ENCODE results near the gene TBCD.
A peak's percentile ranks its signal among the peaks of the same experiment; 100 is the strongest.

The TBCD gene

DNA sequence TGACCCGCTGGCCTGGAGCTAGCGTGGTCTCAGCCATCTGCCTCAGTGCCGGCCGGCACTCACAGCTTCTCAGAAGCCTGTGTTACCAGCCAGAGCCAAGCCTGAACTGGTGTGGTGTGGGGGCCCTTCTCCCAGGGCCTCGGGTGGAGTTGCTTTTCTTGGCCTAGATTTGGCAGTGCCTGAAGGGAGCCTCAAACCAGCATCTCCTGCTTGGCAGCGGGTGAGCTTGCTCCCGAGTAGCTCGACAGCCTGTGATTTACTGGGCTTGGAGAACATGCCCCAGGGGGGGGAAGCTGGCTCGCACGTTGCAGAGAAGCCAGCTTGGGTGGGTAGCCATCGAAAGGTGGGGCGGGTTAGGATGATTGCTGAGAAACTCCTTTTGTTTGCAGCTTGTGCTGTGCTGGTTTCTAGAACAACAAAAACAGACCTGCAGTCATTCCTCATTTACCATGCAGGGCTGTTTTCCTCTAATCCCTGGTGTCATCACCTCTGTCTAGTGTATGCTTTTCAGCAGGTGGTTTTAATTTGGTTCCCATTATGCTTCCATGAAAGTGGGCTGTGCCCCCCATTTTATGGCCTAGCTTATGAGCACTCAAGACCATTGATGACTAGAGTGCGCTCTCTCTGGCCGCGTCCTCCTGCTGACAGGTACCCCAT is 42.2 kb downstream of the TBCD start:
- DNase-seq, result peak; percentile 77

DNA sequence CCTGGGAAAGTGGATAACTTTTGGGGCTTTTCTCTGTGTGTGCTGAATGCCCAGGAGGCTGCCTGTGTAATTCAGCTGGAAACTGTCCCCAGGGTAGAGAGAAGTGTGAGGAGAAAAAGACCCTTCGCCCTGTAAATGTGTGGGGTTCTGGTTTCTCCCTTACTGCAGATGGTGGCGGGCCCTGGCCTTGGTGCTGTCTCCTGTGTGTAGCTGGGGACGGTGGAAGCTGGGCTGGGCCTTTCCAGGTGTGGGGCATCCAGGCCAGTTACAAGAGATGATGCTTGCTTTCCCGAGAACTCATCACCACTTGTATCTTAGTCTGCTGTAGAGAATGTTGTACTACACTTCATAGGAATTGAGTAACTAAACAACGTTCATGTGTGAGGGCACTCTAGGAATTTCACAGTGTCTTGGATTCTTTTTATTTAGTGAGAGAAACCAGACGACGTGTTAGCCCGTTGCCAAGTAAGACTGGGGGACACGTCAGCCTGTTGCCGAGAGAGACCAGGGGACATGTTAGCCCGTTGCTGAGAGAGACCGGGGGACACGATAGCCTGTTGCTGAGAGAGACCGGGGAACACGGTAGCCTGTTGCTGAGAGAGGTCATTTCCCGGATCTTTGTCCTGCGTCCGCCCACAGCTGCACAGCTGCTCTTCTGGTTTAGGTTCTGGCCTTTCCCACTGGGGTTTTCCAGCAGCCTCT is 43.1 kb downstream of the TBCD start:
- DNase-seq, result no peak

- DNase-seq, result peak; percentile 80
Observed at GRCh38 chr17:82795615-82796014, 43.8 kb downstream of the TBCD start.

DNA sequence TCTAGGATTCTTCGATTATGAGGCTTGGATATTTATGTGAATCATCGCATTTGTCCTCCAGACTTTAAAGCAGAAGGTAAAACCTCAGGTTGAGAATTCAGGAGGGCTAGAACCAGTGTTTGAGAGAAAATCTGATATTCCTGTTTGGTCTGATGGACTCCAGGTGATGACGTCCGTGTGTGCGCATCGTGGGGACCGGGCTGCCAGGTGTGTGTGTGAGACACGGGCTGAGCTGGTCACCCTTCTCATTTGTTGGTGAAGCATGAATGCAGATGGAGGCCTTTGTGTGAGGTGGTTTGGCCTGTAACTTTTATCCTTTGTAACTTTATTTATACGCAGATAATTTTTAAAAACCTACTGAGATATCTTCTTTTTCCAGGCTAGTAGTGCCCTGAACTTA is 45.2 kb downstream of the TBCD start:
- DNase-seq, result no peak

GRCh38 chr17:82798752-82799151 is 46.9 kb downstream of the TBCD start:
- no peak for DNase-seq

DNA sequence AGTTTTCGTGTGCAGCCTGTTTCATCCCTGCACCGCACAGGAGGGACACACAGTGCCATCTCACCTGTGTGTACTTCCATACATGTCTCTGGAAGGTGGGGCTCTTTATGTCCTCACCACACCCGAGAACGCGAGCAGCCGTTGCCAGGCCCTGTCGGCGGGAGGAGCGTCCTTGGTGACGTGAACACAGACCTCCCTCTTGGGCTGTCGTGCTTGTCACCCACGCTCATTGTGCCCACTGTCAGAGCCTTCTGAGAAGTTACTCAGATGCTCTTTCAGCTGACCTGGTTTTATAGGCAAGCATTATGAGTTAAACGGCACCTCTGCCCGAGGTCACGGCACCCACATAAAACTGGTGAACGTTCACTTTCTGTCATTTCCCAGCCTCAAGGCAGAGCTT is 47.7 kb downstream of the TBCD start:
- DNase-seq, result no peak

GRCh38 chr17:82800885-82801284 is 49.0 kb downstream of the TBCD start:
- no peak for DNase-seq

GRCh38 chr17:82801377-82801970 is 49.6 kb downstream of the TBCD start:
- DNase-seq, result no peak

DNA sequence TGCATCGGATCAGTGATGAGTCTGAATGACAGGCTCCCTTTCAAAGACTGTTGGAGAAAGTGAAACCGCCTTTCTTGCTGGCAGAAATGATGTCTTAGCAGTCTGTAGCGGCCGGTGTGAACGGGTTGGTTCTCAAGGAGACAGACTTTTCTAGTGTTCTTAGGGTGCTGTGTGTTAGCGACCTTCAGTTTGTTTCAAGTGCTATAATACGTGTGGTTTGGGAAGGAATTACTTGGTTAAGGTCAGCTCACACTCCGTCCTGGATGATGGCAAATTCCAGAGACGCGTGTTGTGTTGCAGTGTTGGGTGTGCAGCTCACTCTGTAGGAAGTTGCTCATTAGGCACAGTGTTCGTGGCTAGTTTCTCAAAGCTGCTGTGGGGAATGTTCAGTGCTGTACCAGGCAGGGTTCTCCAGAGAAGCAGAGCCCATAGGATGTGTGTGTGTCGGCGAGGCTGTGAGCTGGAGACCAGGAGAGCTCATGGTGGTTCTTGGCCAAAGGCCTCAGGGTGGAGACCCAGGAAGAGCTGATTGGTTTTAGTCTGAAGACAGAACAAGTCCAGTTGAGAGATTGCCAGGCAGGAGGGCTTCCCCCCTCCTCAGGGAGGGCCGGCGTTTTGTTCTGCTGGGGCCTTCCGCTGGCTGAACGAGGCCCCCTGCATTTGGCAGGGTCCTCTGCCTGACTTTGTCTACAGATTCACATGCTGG is 50.4 kb downstream of the TBCD start:
- DNase-seq, result no peak

GRCh38 chr17:82803185-82803584 is 51.3 kb downstream of the TBCD start:
- no peak for DNase-seq

- DNase-seq, result no peak
Observed at GRCh38 chr17:82803606-82804005, 51.7 kb downstream of the TBCD start.

- DNase-seq, result no peak
Observed at GRCh38 chr17:82804442-82805191, 52.8 kb downstream of the TBCD start.

DNA sequence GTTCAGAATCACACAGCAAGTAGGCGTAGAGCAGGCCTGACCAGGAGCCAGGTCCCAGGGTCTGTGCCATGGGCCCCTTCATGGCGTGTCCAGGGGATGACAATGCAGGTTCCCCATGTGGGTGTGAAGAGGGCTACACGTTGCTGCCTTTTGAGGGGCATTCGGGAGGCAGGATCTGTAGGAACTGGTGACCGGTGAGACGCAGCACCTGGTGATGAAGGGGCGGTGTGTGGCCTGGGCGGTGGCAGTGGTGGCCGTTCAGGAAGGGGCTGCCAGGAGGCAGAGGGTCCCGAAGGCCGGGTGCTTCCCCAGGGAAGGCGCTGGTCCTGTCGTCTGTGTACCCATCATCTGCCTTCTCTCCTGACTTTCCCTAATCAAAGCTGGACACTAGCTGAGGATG is 53.4 kb downstream of the TBCD start:
- DNase-seq, result no peak

DNA sequence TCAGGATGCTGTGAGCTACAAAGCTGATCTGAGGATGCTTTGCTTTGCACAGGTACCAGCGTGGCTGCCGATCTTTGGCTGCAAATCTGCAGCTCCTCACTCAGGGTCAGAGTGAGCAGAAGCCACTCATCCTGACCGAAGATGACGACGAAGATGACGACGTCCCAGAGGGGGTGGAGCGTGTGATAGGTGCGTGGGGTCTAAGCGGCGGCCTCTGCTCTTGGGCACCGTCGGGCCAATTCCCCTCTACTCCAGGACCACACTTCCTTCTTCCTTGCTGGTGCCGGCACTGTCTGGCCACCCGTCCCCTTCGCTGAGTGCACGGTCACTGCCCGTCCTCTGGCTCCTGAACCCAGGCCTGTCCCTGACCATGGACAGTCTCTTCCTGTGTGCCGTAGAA is 54.0 kb downstream of the TBCD start:
- DNase-seq, result no peak

- DNase-seq, result no peak
Observed at GRCh38 chr17:82806645-82807044, 54.8 kb downstream of the TBCD start.

- DNase-seq, result no peak
Observed at GRCh38 chr17:82807101-82807500, 55.2 kb downstream of the TBCD start.

- DNase-seq, result no peak
Observed at GRCh38 chr17:82807562-82807961, 55.7 kb downstream of the TBCD start.

DNA sequence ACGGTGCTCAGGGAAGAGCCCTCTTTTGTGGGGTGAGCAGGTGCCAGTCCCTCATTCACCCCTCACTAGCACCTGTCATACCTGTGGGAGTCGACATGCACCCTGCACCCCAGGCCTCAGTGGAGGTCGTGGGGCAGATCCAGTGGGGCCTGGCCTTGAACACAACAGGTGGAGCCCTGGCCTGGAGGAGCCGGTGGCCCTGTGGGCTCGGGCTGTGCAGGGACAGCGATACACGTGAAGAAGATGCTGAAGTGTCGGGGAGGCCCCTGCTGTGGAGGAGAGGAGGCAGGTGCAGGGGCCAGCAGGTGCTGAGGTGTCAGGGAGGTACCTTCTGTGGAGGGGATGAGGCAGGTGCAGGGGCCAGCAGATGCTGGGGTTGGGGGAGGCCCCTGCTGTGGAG is 56.1 kb downstream of the TBCD start:
- DNase-seq, result peak; percentile 50

GRCh38 chr17:82808921-82809905 is 57.3 kb downstream of the TBCD start:
- DNase-seq, result no peak

DNA sequence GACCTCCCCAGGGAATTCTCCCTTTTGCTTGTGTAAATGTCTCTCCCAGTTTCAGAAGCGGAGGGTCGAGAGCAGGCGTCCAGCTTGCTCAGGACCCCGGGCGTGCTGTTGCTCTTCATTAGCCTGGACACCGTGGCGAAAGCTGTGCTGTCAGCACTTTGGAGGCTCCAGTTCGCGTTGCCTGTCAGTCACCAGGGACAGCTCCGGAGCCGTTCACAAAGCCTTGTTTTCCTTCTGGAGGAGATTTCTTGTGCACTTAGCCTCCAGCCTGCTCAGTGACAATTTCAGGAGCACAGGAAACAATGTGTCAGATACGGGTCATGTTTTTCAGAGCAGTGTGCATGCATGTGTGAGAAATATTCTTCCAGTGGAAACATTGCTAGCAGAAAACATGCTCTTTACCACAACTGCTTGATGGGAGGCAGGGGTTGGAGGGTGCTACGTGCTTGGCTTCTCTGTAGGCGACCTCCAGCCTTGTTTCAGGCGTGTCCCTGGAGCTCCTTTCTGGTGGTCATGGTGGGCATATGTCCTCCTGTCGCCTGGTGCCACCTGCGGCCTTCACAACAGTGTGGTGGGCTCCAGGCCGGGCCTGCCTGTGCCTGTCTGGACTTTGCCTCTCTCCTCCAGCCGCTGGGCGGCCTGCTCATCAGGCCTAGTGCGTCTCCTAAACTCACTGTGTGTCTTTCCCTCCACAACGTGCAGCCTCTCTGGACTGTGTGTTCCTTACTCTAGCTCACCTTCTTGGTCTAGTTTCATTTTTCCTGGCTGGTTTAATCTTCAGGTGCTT is 59.0 kb downstream of the TBCD start:
- DNase-seq, result no peak

DNA sequence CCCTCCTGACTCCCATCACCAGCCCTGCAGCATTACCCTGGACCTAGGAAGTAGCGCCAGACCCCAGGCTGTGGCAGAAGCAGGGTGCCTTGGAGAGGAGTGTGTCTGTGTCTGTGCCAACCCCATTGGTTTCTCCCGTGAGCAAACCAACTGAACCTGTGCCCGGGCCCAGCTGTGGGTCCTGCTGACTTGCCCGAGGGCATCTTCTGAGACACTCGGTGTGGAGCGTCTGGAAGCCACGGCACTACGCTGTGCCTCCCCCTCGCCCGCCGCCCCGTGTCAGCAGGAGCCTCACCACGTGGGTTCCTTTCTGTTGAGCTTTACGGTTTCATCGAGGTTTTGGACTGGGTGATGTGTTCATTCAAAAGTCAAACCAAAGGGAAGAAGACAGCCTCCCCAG is 60.2 kb downstream of the TBCD start:
- DNase-seq, result no peak
